HG03565 (cell line): ENCODE measurements around the gene PHACTR3.

Experiments
- ATAC-seq: cut with Tn5 transposase; IDR thresholded peaks from one replicate; pipeline ENCODE4 v1.9.1; 2021; ENCODE audit warnings: mild to moderate bottlenecking, moderate library complexity; ENCODE audit not compliant: unreplicated experiment

The PHACTR3 gene

GRCh38 chr20:59644371-59644939 lies 40.1 kb downstream of the PHACTR3 start:
- no peak for ATAC-seq

GRCh38 chr20:59645271-59645670 lies 40.9 kb downstream of the PHACTR3 start:
- no peak for ATAC-seq

- ATAC-seq, result no peak
Measured at GRCh38 chr20:59645761-59646171, 41.4 kb downstream of the PHACTR3 start.

- ATAC-seq, result no peak
Measured at GRCh38 chr20:59646487-59646886, 42.1 kb downstream of the PHACTR3 start.

- ATAC-seq, result no peak
Measured at GRCh38 chr20:59647271-59647670, 42.9 kb downstream of the PHACTR3 start.

- no peak for ATAC-seq
Measured at GRCh38 chr20:59648466-59649070, 44.2 kb downstream of the PHACTR3 start.

- ATAC-seq, result no peak
Measured at GRCh38 chr20:59650418-59650817, 46.1 kb downstream of the PHACTR3 start.

GRCh38 chr20:59652381-59652780 lies 48.0 kb downstream of the PHACTR3 start:
- ATAC-seq, result no peak

- ATAC-seq, result no peak
Measured at GRCh38 chr20:59656417-59656816, 52.1 kb downstream of the PHACTR3 start.

GRCh38 chr20:59657459-59658046 lies 53.2 kb downstream of the PHACTR3 start:
- no peak for ATAC-seq

- ATAC-seq, result no peak
Measured at GRCh38 chr20:59660471-59660870, 56.1 kb downstream of the PHACTR3 start.

- no peak for ATAC-seq
Measured at GRCh38 chr20:59661153-59661552, 56.8 kb downstream of the PHACTR3 start.

GRCh38 chr20:59661621-59662020 lies 57.3 kb downstream of the PHACTR3 start:
- no peak for ATAC-seq

- no peak for ATAC-seq
Measured at GRCh38 chr20:59662161-59662560, 57.8 kb downstream of the PHACTR3 start.

- no peak for ATAC-seq
Measured at GRCh38 chr20:59662856-59663512, 58.6 kb downstream of the PHACTR3 start.

GRCh38 chr20:59663513-59664060 lies 59.2 kb downstream of the PHACTR3 start:
- no peak for ATAC-seq

- no peak for ATAC-seq
Measured at GRCh38 chr20:59664421-59664941, 60.1 kb downstream of the PHACTR3 start.

GRCh38 chr20:59665656-59666555 lies 61.6 kb downstream of the PHACTR3 start:
- no peak for ATAC-seq

GRCh38 chr20:59666586-59666985 lies 62.2 kb downstream of the PHACTR3 start:
- no peak for ATAC-seq

- ATAC-seq, result no peak
Measured at GRCh38 chr20:59667131-59667530, 62.8 kb downstream of the PHACTR3 start.
